Activated T-helper 2 cell treated with anti-CD3 and anti-CD28 coated beads, Interferon-gamma antibody, Interleukin-2, Interleukin-4, amounts not matched to agents 10 μg/mL and 5 μg/mL and 100 μg/mL, durations not matched to agents 14 hours and 24 hours and 36 hours (primary cell): ENCODE measurements around the gene RHBDL1. TPM values are rescaled to one million over a fixed set of nuclear protein-coding genes. Genes with fewer than 3 reads are reported as not detected.
"Not testable (repeated sequence)": the region's sequence is repeated elsewhere in the genome, so short reads cannot be mapped to it uniquely, and the experiment has no call there.

Experiments
- DNase-seq: peaks from one replicate; pipeline ENCODE4 v3.0.0; 2021; ENCODE audit warnings: low spot score
- H3K27ac Mint-ChIP-seq: one replicate; pipeline ENCODE4 v1.8.0; 2021; ENCODE audit warnings: mixed read lengths
- H3K27me3 Mint-ChIP-seq: one replicate; pipeline ENCODE4 v1.8.0; 2021; ENCODE audit warnings: low read depth, mixed read lengths
- H3K36me3 Mint-ChIP-seq: one replicate; pipeline ENCODE4 v1.8.0; 2021; ENCODE audit warnings: low read depth, mixed read lengths
- H3K4me1 Mint-ChIP-seq: one replicate; pipeline ENCODE4 v1.8.0; 2021; ENCODE audit warnings: low read depth, mixed read lengths
- H3K4me3 Mint-ChIP-seq: one replicate; pipeline ENCODE4 v1.8.0; 2021; ENCODE audit warnings: low read depth, mild to moderate bottlenecking, moderate library complexity, mixed read lengths
- H3K9me3 Mint-ChIP-seq: one replicate; pipeline ENCODE4 v1.8.0; 2021; ENCODE audit warnings: mixed read lengths
- intact Hi-C: fragments of 100-400 bp; cut with micrococcal nuclease; formaldehyde crosslinking; loops from one replicate; pipeline ENCODE4 v1.15.1; 2023
- total RNA-seq: library from RNA; stranded (reverse); gene quantifications from 2 replicates; pipeline ENCODE4 v1.2.3, GENCODE V29; 2022

Gene RHBDL1
- total RNA-seq, 1 donor from 2014 or later = 1.4 TPM

GRCh38 chr16:683396-684070 is 8.1 kb downstream of the RHBDL1 start:
- no peaks in the 10 kb centered on the region for H3K27me3 Mint-ChIP-seq
- peak overlapping the region; percentile 52 for H3K27ac Mint-ChIP-seq
- H3K9me3 Mint-ChIP-seq = no peaks in the 10 kb centered on the region
- peaks cover 32% of the 10 kb centered on the region for H3K36me3 Mint-ChIP-seq
- intact Hi-C loops = loop anchor here (5.0 kb wide), 2 partner anchors 46 to 96 kb away; partner anchors contain the start of gene METTL26
- no peak for DNase-seq
- H3K4me1 Mint-ChIP-seq = peaks cover 14% of the 10 kb centered on the region
- peak overlapping the region; percentile 76 for H3K4me3 Mint-ChIP-seq

- Mint-ChIP-seq H3K4me1 (peaks cover 15% of the 10 kb centered on the region), H3K27ac (peak within 1 kb of the TSS; percentile 52), H3K4me3 (peak within 1 kb of the TSS; percentile 76), H3K36me3 (peaks cover 32% of the 10 kb centered on the region), H3K9me3 (no peaks in the 10 kb centered on the region), H3K27me3 (no peaks in the 10 kb centered on the region)
- peak; percentile 95 for DNase-seq
- intact Hi-C loops = loop anchor here (5.0 kb wide), 2 partner anchors 47 to 97 kb away; partner anchors contain the start of gene METTL26
Measured at GRCh38 chr16:684071-684794, 8.8 kb downstream of the RHBDL1 start, which contains the start of gene JMJD8. JMJD8 (minus strand) TSS chr16:684334; CDS start chr16:684319, 15 bp downstream.

- intact Hi-C loops = loop anchor here (5.0 kb wide), 2 partner anchors 48 to 98 kb away; partner anchors contain the start of gene METTL26
- Mint-ChIP-seq H3K4me1 (peaks cover 18% of the 10 kb centered on the region), H3K27ac (no peak overlapping the region), H3K36me3 (peaks cover 33% of the 10 kb centered on the region), H3K4me3 (no peak overlapping the region), H3K27me3 (no peaks in the 10 kb centered on the region), H3K9me3 (no peaks in the 10 kb centered on the region)
- no peak for DNase-seq
Measured at GRCh38 chr16:684961-685696, 9.7 kb downstream of the RHBDL1 start.

- Mint-ChIP-seq H3K9me3 (no peaks in the 10 kb centered on the region), H3K4me1 (peaks cover 18% of the 10 kb centered on the region), H3K27ac (no peak overlapping the region), H3K27me3 (no peaks in the 10 kb centered on the region), H3K4me3 (peak overlapping the region; percentile 47), H3K36me3 (peaks cover 34% of the 10 kb centered on the region)
- DNase-seq = no peak
- intact Hi-C loops = no loop called here
Measured at GRCh38 chr16:685967-686366, 10.5 kb downstream of the RHBDL1 start.

GRCh38 chr16:686459-687260 is 11.2 kb downstream of the RHBDL1 start:
- H3K36me3 Mint-ChIP-seq = peaks cover 28% of the 10 kb centered on the region
- no peak overlapping the region for H3K27ac Mint-ChIP-seq
- DNase-seq = no peak
- intact Hi-C loops = no loop called here
- H3K9me3 Mint-ChIP-seq = no peaks in the 10 kb centered on the region
- H3K27me3 Mint-ChIP-seq = no peaks in the 10 kb centered on the region
- H3K4me3 Mint-ChIP-seq = peak overlapping the region; percentile 47
- peaks cover 13% of the 10 kb centered on the region for H3K4me1 Mint-ChIP-seq

GRCh38 chr16:687499-687898 is 12.0 kb downstream of the RHBDL1 start:
- H3K27me3 Mint-ChIP-seq = peaks cover 4% of the 10 kb centered on the region
- H3K4me1 Mint-ChIP-seq = peaks cover 11% of the 10 kb centered on the region
- H3K4me3 Mint-ChIP-seq = no peak overlapping the region
- intact Hi-C loops = no loop called here
- H3K27ac Mint-ChIP-seq = no peak overlapping the region
- H3K36me3 Mint-ChIP-seq = peaks cover 19% of the 10 kb centered on the region
- DNase-seq = no peak
- H3K9me3 Mint-ChIP-seq = no peaks in the 10 kb centered on the region

- Mint-ChIP-seq H3K36me3 (peaks cover 13% of the 10 kb centered on the region), H3K4me3 (peak overlapping the region; percentile 91), H3K27me3 (peaks cover 15% of the 10 kb centered on the region), H3K4me1 (peaks cover 9% of the 10 kb centered on the region), H3K27ac (peak overlapping the region; percentile 84), H3K9me3 (no peaks in the 10 kb centered on the region)
- intact Hi-C loops = no loop called here
- no peak for DNase-seq
Measured at GRCh38 chr16:689175-689897, 13.9 kb downstream of the RHBDL1 start.

GRCh38 chr16:691242-691641 is 15.8 kb downstream of the RHBDL1 start:
- Mint-ChIP-seq H3K27me3 (peaks cover 15% of the 10 kb centered on the region), H3K4me3 (peak overlapping the region; percentile 91), H3K4me1 (peaks cover 13% of the 10 kb centered on the region), H3K27ac (peak overlapping the region; percentile 70)
- DNase-seq, H3K9me3 Mint-ChIP-seq, H3K36me3 Mint-ChIP-seq, intact Hi-C loops: not testable (repeated sequence)

GRCh38 chr16:692356-693108 is 17.1 kb downstream of the RHBDL1 start:
- no peak for DNase-seq
- Mint-ChIP-seq H3K36me3 (peaks cover 6% of the 10 kb centered on the region), H3K27me3 (peaks cover 15% of the 10 kb centered on the region), H3K9me3 (no peaks in the 10 kb centered on the region), H3K27ac (no peak overlapping the region), H3K4me1 (peaks cover 13% of the 10 kb centered on the region), H3K4me3 (peak overlapping the region; percentile 47)
- intact Hi-C loops = no loop called here

- peaks cover 15% of the 10 kb centered on the region for H3K27me3 Mint-ChIP-seq
Measured at GRCh38 chr16:693364-693763, 17.9 kb downstream of the RHBDL1 start.

GRCh38 chr16:693766-694165 is 18.3 kb downstream of the RHBDL1 start:
- Mint-ChIP-seq H3K9me3 (no peaks in the 10 kb centered on the region), H3K27ac (no peak overlapping the region), H3K4me1 (peaks cover 13% of the 10 kb centered on the region), H3K27me3 (peaks cover 15% of the 10 kb centered on the region), H3K4me3 (no peak overlapping the region), H3K36me3 (peaks cover 6% of the 10 kb centered on the region)
- DNase-seq = no peak
- intact Hi-C loops = no loop called here

More at GRCh38 chr16:693364-693763, 17.9 kb downstream of the RHBDL1 start:
- H3K4me3 Mint-ChIP-seq = peak overlapping the region; percentile 39
- intact Hi-C loops = no loop called here
- no peak for DNase-seq
- peaks cover 6% of the 10 kb centered on the region for H3K36me3 Mint-ChIP-seq
- no peak overlapping the region for H3K27ac Mint-ChIP-seq
- no peaks in the 10 kb centered on the region for H3K9me3 Mint-ChIP-seq
- peaks cover 13% of the 10 kb centered on the region for H3K4me1 Mint-ChIP-seq
